Right lobe of liver (tissue), 4 donors: ENCODE measurements around the gene CCDC183.

Source experiments
- POLR2A ChIP-seq: fragments of 450-650 bp; IDR thresholded peaks from one replicate; pipeline ENCODE4 v1.6.1; 2017; ENCODE audit warnings: antibody characterized with exemption, mild to moderate bottlenecking
- TF ChIP-seq, protein P1 (sequence below), 4 donors: fragments of 200-600 bp in 3 of 4; fragments of 450-650 bp in 1 of 4; IDR thresholded peaks; one replicate each; pipeline versions ENCODE4 v1.5.1 to v1.8.0; 2016 to 2022; ENCODE audit warnings: antibody characterized with exemption in 4 of 4, mild to moderate bottlenecking in 2 of 4
- donor health status: DM: no; HTN: no; CAD: no.
- donor health status: DM: no; HTN: no; CAD: no.
- donor health status: DM: no; HTN: yes; CAD: no.

DNA sequence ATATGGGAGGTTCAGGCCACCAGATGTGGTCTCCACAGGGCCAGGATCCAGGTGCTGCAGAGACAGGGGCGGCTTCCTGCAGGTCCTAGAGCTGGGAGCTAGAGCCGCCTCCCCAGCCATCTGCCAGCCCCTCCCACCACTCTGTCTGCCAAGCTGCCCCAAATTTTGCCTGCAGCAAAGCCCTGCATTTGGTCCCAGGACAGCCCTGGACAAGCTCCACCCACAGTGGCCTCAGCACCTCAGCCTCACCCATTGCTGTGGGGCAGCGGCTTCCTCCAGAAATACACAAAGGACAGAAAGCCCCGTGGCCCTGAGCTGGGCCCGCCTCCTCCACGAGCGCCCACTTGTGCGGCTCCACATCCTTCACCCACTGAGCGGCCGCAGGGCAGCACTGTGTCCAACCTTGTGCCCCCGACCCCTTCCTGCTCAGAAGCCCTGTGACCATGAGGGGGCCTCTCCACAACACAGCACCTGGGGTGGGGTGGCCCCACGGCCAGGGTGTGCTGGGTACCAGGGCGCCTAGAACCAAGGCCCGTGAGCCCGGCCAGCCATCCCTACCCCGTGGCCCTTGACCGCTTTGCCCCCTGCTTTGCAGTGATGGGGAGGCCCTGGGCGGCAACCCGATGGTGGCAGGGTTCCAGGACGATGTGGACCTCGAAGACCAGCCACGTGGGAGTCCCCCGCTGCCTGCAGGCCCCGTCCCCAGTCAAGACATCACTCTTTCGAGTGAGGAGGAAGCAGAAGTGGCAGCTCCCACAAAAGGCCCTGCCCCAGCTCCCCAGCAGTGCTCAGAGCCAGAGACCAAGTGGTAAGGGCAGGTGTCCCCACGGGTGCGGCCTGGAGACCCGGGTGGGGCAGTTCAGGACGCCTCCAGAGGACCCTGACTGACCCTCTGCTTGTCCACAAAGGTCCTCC lies 42.4 kb downstream of the CCDC183 start:
- TF ChIP-seq, protein P1, sequence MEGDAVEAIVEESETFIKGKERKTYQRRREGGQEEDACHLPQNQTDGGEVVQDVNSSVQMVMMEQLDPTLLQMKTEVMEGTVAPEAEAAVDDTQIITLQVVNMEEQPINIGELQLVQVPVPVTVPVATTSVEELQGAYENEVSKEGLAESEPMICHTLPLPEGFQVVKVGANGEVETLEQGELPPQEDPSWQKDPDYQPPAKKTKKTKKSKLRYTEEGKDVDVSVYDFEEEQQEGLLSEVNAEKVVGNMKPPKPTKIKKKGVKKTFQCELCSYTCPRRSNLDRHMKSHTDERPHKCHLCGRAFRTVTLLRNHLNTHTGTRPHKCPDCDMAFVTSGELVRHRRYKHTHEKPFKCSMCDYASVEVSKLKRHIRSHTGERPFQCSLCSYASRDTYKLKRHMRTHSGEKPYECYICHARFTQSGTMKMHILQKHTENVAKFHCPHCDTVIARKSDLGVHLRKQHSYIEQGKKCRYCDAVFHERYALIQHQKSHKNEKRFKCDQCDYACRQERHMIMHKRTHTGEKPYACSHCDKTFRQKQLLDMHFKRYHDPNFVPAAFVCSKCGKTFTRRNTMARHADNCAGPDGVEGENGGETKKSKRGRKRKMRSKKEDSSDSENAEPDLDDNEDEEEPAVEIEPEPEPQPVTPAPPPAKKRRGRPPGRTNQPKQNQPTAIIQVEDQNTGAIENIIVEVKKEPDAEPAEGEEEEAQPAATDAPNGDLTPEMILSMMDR (IDR thresholded peaks at IDR 0.05): no peak
- TF ChIP-seq POLR2A: no peak
